ENCODE results near the gene PRKAG2. TPM values are rescaled to one million over a fixed set of nuclear protein-coding genes. Genes with fewer than 3 reads are reported as not detected.

Gene PRKAG2
- total RNA-seq, 2 experiments from 2014 or later: 39.3 to 42.3 TPM

GRCh38 chr7:151724250-151724915 lies 152.5 kb downstream of the PRKAG2 start:
- no peaks in the 10 kb centered on the region for H3K9me3 ChIP-seq (ENCODE audit: control insufficient read depth in 1 of 2, insufficient read depth in 1 of 2, low read length in 2 of 2)
- Mint-ChIP-seq H3K4me1 (ENCODE audit: low read depth) (no peaks in the 10 kb centered on the region), H3K27me3 (no peaks in the 10 kb centered on the region), H3K4me3 (no peak overlapping the region), H3K27ac (no peak overlapping the region), H3K9me3 (no peaks in the 10 kb centered on the region), H3K36me3 (ENCODE audit: low read depth) (peaks cover 4% of the 10 kb centered on the region)
- ChIA-PET POLR2A (no interaction called here), CTCF (no interaction called here)
- H3K4me1 ChIP-seq (ENCODE audit: insufficient read depth, low read length): no peaks in the 10 kb centered on the region
- H3K36me3 ChIP-seq (ENCODE audit: insufficient read depth, low read length): no peaks in the 10 kb centered on the region
- no peak overlapping the region for H3K4me3 ChIP-seq (ENCODE audit: low read length)
- no peak for ATAC-seq (ENCODE audit: poor library complexity)
- H3K27ac ChIP-seq (ENCODE audit: low read depth in 1 of 2, low read length in 2 of 2): no peak overlapping the region
- no peaks in the 10 kb centered on the region for H3K27me3 ChIP-seq (ENCODE audit: control insufficient read depth in 1 of 2, insufficient read depth in 2 of 2, low read length in 2 of 2)
- intact Hi-C loops (cut with DNase I, micrococcal nuclease): no loop called here
- DNase-seq: no peak
- TF ChIP-seq CTCF (IDR thresholded peaks at IDR 0.05): no peak

- Histone ChIP-seq H3K4me1 (ENCODE audit: insufficient read depth, low read length) (no peaks in the 10 kb centered on the region), H3K9me3 (ENCODE audit: control insufficient read depth in 1 of 2, insufficient read depth in 1 of 2, low read length in 2 of 2) (no peaks in the 10 kb centered on the region), H3K4me3 (ENCODE audit: low read length) (no peak overlapping the region), H3K27me3 (ENCODE audit: control insufficient read depth in 1 of 2, insufficient read depth in 2 of 2, low read length in 2 of 2) (no peaks in the 10 kb centered on the region), H3K27ac (ENCODE audit: low read depth in 1 of 2, low read length in 2 of 2) (no peak overlapping the region), H3K36me3 (ENCODE audit: insufficient read depth, low read length) (no peaks in the 10 kb centered on the region)
- Mint-ChIP-seq H3K9me3 (no peaks in the 10 kb centered on the region), H3K4me1 (ENCODE audit: low read depth) (no peaks in the 10 kb centered on the region), H3K4me3 (no peak overlapping the region), H3K27ac (no peak overlapping the region), H3K27me3 (no peaks in the 10 kb centered on the region), H3K36me3 (ENCODE audit: low read depth) (peaks cover 4% of the 10 kb centered on the region)
- ChIA-PET CTCF (no interaction called here), POLR2A (no interaction called here)
- DNase-seq (no peak), ATAC-seq (ENCODE audit: poor library complexity) (no peak)
- TF ChIP-seq CTCF (IDR thresholded peaks at IDR 0.05): no peak
- intact Hi-C loops (cut with DNase I, micrococcal nuclease): no loop called here
Measured at GRCh38 chr7:151723321-151723720, 153.6 kb downstream of the PRKAG2 start.

- Mint-ChIP-seq H3K4me1 (ENCODE audit: low read depth) (no peaks in the 10 kb centered on the region), H3K4me3 (no peak overlapping the region), H3K27ac (no peak overlapping the region), H3K36me3 (ENCODE audit: low read depth) (peaks cover 12% of the 10 kb centered on the region), H3K9me3 (no peaks in the 10 kb centered on the region), H3K27me3 (no peaks in the 10 kb centered on the region)
- intact Hi-C loops (cut with DNase I, micrococcal nuclease): no loop called here
- Histone ChIP-seq H3K4me1 (ENCODE audit: insufficient read depth, low read length) (no peaks in the 10 kb centered on the region), H3K27ac (ENCODE audit: low read depth in 1 of 2, low read length in 2 of 2) (no peak overlapping the region), H3K9me3 (ENCODE audit: control insufficient read depth in 1 of 2, insufficient read depth in 1 of 2, low read length in 2 of 2) (no peaks in the 10 kb centered on the region), H3K4me3 (ENCODE audit: low read length) (no peak overlapping the region), H3K36me3 (ENCODE audit: insufficient read depth, low read length) (no peaks in the 10 kb centered on the region), H3K27me3 (ENCODE audit: control insufficient read depth in 1 of 2, insufficient read depth in 2 of 2, low read length in 2 of 2) (no peaks in the 10 kb centered on the region)
- ATAC-seq (ENCODE audit: poor library complexity) (no peak), DNase-seq (no peak)
- no peak for TF ChIP-seq CTCF (IDR thresholded peaks at IDR 0.05)
- ChIA-PET POLR2A (no interaction called here), CTCF (no interaction called here)
Measured at GRCh38 chr7:151722533-151722932, 154.4 kb downstream of the PRKAG2 start.
